ENCODE data around the gene SH2D3A.

The SH2D3A gene

DNA sequence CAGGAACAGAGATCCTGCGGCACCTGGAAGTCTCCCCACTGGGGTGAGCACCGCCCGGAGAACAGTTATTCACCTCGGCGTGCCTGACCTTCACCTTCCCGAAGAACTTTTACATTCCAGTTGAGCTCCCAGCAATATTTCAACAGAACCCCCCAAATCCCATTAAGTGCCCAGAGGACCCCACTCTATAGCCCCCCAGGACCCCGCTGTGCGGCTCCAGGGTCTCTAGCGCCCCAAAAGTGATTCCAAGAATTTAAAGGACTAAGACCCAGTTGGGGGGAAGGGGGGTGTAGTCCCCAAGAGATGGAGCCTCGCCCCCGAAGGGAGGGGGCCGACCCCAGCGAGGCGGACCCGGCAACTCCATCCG lies 30.3 kb downstream of the SH2D3A start:
- DNase-seq (ENCODE audit: low read depth) = no peak

DNA sequence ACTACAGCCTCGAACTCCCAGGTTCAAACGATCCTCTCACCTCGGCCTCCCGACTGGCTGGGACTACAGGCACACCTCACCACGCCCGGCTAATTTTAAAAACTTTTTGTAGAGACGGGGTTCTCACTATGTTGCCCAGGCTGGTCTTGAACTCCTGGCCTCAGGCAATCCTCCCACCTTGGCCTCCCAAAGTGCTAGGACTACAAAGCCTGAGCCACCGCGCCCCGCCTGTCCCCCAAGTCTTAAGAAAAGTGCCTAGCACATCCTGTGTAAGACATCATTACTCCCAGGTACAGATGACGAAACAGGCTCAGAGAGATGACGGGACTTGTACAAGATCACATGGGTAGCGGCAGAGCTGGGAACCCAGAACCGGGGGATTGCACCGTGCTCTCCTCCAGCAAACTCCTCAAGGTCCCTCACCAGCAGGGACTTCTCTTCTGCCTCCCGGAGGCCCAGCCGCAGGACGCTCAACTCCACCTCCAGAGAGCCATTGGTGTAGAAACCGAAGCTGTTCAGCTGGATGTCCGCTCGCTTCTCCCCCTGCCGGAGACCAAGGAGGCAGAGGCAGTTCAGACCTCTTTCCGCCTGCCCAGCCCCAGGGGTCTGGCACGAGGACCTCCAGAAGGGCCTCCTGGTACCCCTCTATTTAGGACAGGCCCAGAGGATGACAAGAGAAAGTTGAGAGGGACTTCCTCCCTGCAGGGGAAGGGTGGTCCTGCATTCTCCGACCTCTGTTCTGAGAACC lies 30.9 kb downstream of the SH2D3A start:
- peak; percentile 51 for DNase-seq (ENCODE audit: low read depth)

DNA sequence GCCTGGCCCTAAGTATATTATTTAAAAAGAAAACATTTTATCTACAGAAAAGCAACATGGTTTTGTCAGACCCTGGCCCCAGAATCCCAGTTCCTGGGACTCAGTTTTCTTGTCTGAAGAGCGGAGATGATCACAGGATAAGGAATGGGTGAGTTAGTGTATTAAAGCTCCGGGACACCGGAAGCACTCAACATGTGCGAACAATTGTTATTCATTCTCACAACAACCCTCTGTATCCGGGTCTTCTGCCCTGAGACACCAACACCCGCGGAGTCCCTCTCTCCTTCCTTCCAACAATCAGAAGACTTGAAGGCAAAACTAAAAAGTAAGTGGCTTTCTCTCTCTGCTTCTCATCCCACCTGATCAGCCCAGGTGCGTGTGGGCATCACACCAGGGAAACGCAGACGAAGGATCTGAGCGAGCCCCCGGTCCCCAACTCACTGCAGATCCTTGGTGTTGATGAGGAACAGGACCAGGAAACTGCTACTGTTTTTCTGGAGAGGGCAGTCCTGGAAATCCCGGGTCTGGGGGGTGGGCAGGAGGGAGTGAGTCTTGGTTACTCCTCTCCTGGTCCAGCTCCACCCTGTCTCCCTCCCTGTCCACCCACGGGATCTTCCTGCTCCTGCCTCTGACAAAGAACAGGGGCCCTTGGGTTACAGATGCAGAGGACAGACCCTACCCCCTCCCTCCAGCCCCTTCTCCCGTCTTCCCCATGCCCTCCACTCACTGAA lies 31.9 kb downstream of the SH2D3A start:
- DNase-seq (ENCODE audit: low read depth) = no peak

DNA sequence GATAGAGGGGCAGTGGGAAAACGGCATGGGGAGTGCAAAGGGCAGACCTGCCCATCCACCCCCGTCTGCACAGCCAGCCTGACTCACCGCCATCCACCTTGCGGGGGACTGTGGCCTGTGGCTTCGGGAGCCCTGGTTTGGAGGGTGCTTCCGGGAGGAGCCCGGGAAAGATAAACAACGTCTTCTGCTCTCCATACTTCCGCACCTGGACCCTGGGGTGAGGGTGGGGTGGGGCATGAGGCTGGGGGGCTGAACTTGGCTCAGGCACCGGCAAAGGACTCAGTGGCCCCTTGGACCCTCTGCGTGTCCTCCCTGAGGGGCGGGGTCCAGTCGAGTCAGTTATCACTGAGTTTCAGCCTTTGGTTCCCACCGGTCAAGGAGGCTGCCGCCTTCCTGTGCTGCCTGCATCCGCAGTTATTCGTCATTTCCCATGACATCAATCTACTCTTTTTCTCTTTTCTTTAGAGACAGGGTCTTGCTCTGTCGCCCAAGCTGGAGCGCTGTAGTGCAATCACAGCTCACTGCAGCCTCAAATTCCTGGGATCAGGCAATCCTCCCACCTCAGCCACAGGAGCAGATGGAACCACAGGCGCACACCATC lies 33.0 kb downstream of the SH2D3A start:
- DNase-seq (ENCODE audit: low read depth) = no peak

DNA sequence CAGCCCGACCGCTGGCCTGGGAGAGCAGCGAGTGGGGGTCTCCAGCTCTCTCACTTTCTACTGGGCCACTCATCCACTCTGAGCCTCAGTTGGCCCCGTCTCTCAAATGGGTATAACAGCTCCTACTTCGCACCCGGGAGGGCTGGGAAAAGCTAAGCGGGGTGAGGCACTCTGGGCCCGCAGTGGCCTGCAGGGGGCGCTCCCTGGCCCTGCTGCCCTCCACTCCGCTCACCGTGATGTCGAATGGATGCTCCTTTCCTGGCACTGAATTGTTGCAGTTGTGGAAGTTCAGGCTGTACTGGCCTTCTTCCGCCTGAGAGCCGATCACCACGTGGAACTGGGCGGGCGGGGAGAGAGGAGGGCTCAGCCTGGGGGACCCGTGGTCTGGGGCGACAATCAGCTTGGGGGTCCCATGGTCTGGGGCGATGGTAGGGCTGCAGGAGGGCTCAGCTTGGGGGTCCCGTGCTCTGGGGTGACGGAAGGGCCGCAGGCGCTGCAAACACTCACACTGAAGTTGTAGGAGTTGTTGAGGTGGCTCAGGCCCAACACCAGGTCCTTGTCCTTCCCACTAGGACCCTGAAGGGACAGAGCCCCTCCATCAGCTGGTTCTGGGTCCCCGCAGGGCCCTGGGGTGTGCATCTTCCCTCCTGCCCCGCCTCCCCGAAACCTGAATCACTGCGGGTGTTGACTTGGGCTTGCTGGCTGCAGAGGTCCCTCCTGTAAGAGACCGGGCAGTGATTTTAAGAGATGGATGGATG lies 33.7 kb downstream of the SH2D3A start:
- DNase-seq (ENCODE audit: low read depth) = no peak

DNA sequence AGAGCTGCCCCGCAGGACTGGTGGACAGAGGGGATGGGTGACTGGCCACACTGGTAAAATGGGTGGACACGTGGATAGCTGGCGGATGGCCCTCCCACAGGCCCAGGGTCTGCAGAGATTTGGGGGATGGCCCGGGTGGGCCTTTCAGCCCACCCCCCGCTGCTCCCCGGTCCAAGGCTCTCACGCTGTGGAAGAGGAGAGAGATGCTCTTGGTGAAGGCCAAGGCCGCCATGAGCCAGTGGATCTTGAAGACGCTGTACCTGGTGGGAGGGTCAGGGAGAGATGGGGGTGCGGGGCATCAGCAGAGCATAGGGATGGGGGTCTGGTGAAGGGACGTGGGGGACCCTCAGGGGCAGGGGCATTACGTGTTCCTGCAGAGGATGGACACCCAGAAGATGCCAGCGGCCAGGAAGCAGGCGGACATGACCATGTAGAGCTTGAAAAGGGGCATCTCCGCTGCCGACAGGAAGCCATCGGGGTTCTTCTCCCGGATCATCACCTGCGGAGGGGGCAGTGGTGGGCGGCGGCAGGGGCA lies 34.4 kb downstream of the SH2D3A start:
- no peak for DNase-seq (ENCODE audit: low read depth)

DNA sequence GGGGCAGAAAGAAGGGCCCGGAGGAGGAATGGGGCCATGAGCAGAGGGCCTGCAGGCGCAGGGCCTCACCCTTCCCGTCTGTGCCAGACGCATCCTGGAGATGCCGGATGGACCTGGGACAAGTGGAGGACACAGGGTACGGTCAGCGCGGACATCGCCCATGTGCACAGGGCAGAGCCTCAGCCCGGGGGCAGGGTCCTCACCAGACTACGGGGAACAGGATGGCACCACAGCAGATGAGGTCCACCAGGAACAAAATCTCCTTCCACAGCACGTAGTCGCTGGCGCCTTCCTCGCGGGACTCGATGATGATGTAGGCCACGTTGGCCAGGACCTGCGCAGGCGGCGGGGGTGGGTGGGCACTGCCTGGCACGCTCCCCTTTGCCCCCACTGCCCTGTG lies 35.4 kb downstream of the SH2D3A start:
- DNase-seq (ENCODE audit: low read depth) = no peak

DNA sequence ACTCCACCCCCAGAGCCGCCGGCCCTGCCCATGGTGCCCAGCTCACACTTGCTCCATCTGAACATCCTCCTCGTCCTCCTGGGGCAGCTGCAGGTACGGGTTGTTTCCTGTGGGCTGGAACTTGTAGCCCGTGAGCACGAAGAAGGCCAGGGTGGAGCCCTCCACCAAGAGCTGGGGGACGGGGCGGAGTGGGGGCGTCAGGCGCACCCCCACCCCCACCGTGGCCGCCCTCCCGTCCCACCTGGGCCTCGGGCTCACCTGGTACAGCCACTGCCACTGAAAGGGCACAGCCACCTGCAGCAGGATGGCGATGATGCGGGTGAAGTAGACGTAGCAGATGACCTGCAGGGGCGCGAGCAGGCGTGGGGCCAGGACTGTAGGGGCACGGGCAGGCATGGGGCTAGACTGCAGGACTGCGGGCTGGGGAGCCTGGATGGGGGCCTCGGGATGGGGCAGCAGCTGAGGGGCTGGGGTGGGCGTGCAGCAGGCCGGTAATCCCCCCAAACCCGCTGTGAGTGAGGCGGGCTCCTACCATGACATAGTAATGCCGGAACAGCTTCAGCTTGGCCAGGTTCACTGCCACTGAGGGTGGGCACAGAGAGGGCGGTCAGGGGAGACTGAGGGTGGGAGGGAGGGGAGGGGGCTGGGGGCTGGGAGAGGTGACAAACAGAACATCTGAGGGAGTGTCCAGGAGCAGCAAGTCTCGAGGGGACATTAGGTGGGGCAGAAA lies 36.1 kb downstream of the SH2D3A start:
- no peak for DNase-seq (ENCODE audit: low read depth)

DNA sequence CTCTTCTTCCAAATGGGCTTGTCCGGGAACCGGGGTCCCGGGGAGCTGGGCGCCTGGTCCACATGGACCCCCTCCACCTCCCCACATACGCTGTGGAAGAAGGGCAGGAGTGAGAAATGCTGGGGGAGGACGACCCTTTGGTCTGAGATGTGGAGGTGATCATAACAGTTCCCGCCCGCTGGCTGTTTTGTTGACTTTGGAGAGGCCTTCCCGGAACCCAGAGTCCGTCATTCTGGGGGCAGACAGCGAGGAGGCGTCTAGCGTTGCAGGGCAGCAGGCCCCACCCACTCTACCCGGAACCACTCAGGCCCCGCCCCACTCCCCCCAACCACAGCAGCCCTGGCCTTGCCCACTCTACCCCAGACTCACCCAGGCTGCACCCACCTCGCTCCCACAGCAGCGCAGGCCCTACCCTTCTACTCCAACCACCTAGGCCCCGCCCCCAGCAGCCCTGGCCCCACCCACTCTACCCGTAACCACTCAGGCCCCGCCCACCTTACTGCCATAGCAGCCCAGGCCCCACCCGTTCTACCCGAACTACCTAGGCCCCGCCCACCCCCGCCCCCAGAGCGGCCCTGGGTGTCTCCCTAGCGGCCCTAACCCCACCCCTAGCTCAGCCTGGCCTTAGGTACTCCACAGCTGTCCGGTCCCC lies 37.0 kb downstream of the SH2D3A start:
- DNase-seq (ENCODE audit: low read depth) = no peak

DNA sequence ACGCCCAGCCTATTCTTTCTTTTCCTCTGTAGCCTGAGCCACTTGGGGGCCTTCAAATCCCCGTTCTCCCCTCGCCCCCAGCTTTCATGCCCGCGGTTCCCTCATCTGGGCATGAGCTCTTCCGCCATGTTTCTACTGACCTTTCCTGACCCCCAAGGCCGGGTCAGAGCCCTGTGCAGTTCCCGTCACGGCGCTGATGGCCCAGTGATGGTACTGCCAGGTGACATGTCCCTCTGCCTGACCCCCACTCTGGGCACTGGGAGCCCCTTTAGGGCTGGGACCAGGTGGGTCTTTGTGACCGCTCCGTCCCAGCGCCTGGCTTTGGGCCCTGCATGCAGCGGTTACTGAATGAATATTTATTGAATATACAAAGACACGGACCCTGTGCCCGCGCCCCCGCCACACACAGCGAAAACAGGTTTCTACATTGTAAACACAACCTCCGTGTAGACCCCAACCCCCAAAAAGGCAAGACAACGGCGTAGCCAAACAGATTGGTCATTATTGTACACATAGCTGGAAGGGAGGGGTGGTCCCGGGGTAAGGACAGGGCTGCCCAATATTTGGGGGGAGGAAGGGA lies 37.6 kb downstream of the SH2D3A start:
- DNase-seq (ENCODE audit: low read depth) = no peak

DNA sequence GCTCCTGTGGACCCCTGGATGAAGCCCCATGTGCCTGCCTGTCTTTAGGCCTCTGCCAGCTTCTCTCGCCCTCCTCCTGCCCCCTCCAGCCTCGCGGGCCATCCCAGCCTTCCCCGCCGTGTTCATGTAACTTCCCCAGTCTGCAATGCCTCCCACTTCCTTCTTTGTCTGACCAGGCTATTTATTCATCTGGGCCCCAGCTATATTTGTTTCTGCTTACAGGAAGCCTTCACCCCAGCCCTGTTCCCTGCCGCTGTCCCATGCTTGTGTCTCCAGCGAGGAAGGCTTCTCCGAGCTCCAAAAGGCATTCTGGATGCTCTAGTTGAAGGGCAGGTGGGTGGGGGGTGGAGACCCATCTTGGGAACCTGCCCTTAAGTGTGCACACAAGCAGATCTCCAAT lies 38.9 kb downstream of the SH2D3A start:
- no peak for DNase-seq (ENCODE audit: low read depth)

DNA sequence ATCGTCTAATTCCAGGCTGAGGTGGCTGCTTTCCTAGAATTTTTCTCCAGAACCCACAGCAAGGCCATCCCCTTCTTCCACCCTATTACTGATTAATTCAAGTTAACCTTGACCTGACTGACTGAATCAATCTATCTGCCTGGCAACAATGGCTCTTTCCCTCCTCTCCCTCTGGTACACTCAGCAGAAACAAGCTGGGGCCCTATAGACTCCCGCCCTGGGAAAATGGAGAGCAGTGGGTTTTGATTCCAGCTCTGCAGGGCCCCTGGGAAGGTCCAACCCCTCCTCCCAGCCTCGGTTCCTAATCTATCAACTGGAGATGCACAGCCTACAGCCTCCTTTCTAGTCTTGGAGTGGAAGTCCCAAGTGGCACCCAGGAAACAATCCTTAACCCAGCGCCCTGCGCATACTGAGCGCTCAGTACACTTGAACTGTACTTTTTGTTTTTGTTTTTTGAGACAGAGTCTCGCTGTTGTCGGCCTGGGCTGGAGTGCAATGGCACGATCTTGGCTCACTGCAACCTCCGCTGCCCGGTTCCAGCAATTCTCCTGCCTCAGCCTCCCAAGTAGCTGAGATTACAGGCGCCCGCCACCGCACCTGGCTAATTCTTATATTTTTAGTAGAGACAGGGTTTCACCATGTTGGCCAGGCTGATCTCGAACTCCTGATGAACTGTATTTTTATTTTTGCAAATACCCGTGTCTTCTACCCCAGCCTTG lies 41.6 kb downstream of the SH2D3A start:
- DNase-seq (ENCODE audit: low read depth) = no peak

DNA sequence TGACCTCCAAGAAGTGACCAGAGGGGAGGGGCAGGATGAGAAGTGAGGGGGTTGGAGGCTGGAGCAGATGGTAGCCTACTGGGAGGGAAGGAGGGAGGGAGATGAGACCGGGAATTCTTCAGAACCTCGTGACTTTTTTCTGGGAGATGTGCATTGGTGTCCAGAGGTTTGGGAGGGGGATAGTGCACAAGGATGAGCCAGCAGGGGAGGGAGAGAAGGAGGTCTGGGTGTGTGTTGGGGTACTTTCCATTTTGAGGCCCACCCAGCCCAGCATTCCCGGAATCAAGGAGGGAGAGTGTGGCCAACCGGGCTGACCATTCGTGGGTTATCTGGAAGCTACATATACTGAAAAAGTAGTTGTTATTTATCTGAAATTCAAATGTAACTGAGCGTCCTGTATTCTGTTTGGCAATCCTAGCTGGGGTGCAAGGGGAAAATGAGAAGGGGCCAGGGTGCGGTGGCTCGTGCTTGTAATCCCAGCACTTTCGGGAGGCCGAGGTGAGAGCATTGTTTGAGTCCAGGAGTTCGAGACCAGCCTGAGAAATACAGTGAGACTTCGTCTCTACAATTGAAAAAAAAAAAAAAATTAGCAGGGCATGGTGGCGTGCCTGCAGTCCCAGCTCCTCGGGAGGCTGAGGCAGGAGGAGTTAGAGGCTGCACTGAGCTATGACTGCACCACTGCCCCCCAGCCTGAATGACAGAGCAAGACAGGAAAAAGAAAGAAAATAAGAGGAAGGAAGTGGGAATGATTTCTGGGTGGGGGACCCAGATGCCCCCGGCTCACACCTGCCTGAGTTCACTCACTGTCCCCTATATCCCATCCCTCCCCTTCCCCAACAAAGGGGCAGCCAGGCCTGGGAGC lies 42.4 kb downstream of the SH2D3A start:
- no peak for DNase-seq (ENCODE audit: low read depth)

DNA sequence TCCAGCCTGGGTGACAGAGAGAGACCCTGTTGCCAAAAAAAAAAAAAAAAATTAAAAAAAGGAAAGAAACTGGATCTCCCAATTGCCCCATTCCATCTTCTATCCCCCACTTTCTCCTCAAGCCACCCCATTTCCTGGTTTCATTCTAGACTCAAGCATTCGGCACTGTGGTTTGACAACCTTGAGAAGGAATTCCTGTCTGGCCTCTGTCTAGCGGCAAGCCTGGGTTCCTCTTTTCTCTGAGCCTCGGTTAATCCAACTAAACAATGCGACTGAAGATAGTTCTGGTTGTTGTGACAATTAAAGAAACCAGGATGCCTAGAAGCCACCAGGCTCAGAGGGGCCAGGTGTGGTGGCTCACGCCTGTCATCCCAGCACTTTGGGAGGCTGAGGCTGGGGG lies 43.5 kb downstream of the SH2D3A start:
- no peak for DNase-seq (ENCODE audit: low read depth)

DNA sequence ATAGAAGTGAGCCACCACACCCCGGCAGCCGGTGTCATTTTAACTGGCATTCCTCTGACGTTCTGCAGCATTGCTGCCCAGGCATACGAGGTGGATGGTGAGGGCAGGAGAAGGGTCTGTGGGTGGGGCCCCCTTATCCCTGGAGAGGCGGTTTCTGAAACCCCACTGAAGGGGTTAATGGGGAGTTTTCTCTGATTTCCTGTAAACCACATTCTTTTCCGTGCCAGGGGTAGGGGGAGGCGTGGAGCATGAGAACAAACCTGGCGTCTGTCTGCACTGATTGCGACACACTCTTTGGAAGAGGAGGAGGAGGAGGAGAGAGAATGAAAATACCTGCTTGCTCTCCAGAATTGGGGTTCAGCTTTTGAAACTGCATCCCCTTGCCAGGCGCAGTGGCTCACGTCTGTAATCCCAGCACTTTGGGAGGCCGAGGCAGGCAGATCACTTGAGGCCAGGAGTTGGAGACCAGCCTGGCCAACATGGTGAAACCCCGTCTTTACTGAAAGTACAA lies 44.1 kb downstream of the SH2D3A start:
- DNase-seq (ENCODE audit: low read depth) = no peak

DNA sequence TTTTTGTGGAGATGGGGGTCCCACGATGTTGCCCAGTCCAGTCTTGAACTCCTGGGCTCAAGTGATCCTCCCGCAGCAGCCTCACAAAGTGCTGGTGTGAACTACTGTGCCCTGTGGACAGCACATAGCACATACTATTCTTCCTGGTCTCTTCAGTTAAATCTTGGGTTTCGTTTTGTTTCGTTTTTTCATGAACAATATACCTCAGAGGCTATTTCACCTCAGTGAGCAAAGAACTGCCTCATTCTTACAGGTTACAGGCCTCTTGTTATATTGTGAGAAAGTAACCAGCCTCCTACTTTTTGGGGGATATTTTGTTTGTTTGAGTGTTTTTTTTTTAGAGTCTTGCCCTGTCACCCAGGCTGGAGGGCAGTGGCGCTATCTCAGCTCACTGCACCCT lies 45.5 kb downstream of the SH2D3A start:
- DNase-seq (ENCODE audit: low read depth) = no peak

DNA sequence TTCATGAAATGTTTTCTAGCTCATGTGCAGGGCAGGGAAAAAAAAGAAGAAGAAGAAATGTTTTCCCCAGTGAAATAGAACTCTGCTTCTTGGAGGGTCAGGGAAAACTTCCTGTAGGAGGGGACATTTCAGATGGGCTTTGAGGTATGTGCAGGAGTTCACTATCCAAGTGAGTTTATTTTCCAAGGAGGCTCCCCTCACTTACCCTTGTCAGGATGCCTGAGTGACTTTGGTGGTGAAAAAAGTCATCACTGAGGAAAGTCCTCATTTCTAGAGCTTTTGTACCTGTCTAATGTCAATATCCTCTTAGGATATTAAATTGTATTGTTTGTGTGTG lies 46.1 kb downstream of the SH2D3A start:
- no peak for DNase-seq (ENCODE audit: low read depth)

DNA sequence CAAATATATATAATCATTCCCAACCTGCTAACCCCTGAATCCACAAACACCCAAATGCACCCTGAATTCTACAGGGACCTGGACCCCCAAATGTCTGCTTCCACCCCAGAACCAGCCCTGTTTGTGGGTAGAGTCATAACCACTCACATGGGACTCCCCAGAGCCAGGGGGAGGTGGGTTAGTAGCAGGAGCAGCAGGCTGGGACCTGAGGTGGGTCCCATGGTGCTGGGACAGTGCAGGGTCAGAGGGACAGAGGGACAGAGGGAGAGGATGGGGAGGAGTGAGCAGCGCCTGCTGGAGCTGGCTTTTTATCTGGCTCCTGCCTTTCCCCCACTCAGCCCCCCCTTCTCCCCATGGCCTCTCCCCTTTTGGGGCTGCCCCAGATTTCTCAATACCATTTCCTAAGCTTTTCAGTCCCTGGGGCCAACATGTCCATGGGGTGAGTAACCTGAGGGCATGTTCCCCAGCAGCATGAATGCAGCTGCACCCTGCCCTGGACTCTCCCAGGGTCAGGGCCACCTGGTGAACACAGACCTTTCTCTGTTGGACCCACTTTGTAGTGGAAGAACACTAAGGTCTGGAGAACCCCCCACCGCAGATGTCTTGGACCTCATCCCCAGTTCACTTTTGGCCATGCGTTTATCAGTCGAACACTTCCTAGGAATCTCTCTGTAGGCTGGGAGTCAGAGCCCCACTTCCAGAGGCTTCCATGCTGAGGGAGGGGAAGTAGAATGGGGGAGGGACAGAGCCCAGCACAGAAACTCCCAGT lies 46.7 kb downstream of the SH2D3A start, which contains the start of gene C3:
Gene C3, minus strand, starts transcription at position 282 of the 769 bp plus-strand sequence. Its CDS starts 61 bp downstream, at position 221.
- DNase-seq (ENCODE audit: low read depth) = no peak

Data from stimulated activated CD8-positive, alpha-beta memory T cell treated with anti-CD3 and anti-CD28 coated beads, Interleukin-12 subunit alpha, Interleukin-12 subunit beta, amount 100 ng/mL, for 4 hours (primary cell).